ENCODE results near the gene KCNMA1. TPM values are rescaled to one million over a fixed set of nuclear protein-coding genes. Genes with fewer than 3 reads are reported as not detected.

The KCNMA1 gene
- total and polyA plus RNA-seq, 2 donors (not counting 1 experiment from before 2014, with no cell fraction given): 0.82 to 3.1 TPM

DNA sequence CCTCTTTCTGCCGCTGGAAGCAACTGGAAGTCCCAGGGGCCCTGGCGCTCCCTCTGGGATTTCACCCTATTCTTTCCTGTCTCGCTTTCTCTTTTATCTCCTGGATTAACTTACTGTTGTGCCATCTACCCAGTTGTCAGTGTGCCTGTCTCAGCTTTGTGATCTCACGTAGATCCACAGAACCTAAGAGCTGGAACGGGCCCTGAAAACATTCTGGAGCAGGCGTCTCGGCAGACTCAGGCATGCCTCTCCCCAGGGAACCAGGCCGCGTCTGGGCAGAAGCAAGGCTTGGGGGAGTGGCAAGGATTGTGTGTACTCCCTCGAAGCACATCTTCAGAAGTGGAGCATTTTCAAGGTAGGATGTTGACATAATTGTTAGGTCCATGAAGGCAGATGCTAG is 87.2 kb downstream of the KCNMA1 start:
- no peaks in the 10 kb centered on the region for H3K36me3 ChIP-seq (replicated peaks in 1 of 2; ENCODE audit: control extremely low read depth in 1 of 2, control insufficient read depth in 1 of 2, extremely low read depth in 1 of 2, insufficient read depth in 2 of 2, low read length in 1 of 2)
- H3K9me3 Mint-ChIP-seq (ENCODE audit: insufficient read depth): no peaks in the 10 kb centered on the region
- TF ChIP-seq, protein P1, sequence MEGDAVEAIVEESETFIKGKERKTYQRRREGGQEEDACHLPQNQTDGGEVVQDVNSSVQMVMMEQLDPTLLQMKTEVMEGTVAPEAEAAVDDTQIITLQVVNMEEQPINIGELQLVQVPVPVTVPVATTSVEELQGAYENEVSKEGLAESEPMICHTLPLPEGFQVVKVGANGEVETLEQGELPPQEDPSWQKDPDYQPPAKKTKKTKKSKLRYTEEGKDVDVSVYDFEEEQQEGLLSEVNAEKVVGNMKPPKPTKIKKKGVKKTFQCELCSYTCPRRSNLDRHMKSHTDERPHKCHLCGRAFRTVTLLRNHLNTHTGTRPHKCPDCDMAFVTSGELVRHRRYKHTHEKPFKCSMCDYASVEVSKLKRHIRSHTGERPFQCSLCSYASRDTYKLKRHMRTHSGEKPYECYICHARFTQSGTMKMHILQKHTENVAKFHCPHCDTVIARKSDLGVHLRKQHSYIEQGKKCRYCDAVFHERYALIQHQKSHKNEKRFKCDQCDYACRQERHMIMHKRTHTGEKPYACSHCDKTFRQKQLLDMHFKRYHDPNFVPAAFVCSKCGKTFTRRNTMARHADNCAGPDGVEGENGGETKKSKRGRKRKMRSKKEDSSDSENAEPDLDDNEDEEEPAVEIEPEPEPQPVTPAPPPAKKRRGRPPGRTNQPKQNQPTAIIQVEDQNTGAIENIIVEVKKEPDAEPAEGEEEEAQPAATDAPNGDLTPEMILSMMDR (IDR thresholded peaks at IDR 0.05): no peak
- no peak for TF ChIP-seq EZH2 (IDR thresholded peaks at IDR 0.05; ENCODE audit: borderline replicate concordance, insufficient read depth, low read depth, low read length, poor library complexity, severe bottlenecking)
- no peak overlapping the region for H3K4me3 ChIP-seq (ENCODE audit: control extremely low read depth in 1 of 5, extremely low read depth in 1 of 5, insufficient read depth in 1 of 5, low read depth in 2 of 5, low read length in 4 of 5)
- POLR2A ChIA-PET: no interaction called here
- H3K4me3 Mint-ChIP-seq: no peak overlapping the region
- no peaks in the 10 kb centered on the region for H3K27me3 ChIP-seq (replicated peaks in 1 of 4; ENCODE audit: control extremely low read depth in 1 of 4, control insufficient read depth in 3 of 4, insufficient read depth in 4 of 4, low read length in 3 of 4)
- DNase-seq: no peak
- intact Hi-C loops (cut with micrococcal nuclease): no loop called here
- ATAC-seq (ENCODE audit: low read depth): no peak
- H3K27ac Mint-ChIP-seq: no peak overlapping the region
- H3K9ac ChIP-seq (ENCODE audit: low read length): no peak overlapping the region
- no peaks in the 10 kb centered on the region for H3K4me1 ChIP-seq (ENCODE audit: control insufficient read depth in 2 of 2, insufficient read depth in 2 of 2, low read length in 2 of 2)
- no peak overlapping the region for H3K4me2 ChIP-seq (replicated peaks; ENCODE audit: low read depth, low read length, poor library complexity, severe bottlenecking)
- no peaks in the 10 kb centered on the region for H3K4me1 Mint-ChIP-seq
- H3K79me2 ChIP-seq (ENCODE audit: control insufficient read depth, insufficient read depth, low read length): no peaks in the 10 kb centered on the region
- H4K20me1 ChIP-seq (ENCODE audit: control insufficient read depth, insufficient read depth, low read length, poor library complexity, severe bottlenecking): no peaks in the 10 kb centered on the region
- H3K27ac ChIP-seq (ENCODE audit: low read length in 2 of 2): no peak overlapping the region
- no peak overlapping the region for H2AFZ ChIP-seq (ENCODE audit: insufficient read depth, low read depth, low read length, poor library complexity, severe bottlenecking)
- CTCF ChIA-PET: no interaction called here
- H3K27me3 Mint-ChIP-seq: peaks cover 9% of the 10 kb centered on the region
- no peaks in the 10 kb centered on the region for H3K9me3 ChIP-seq (ENCODE audit: control extremely low read depth in 1 of 3, control insufficient read depth in 2 of 3, insufficient read depth in 1 of 3, low read length in 2 of 3)
- 90% methylated on average over 9 of the region's 10 CpGs for WGBS (ENCODE audit: insufficient coverage)

DNA sequence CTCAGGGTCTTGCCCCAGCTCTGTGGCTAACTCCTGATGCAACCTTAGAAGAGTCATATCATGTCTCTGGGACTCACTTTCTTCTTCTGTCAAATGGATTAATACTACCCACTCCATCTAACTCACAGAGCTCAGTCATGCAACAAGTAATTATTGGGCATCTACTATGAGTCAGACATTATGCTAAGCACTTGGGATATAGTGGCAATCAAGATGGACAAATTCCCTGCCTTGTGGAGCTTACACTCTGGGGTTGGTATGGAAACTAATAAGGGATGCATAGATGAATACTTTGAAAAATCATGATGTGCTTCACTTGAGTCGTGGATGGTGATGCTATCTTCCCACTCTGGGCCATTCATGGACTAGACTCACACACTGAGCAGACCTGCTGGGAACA is 88.9 kb downstream of the KCNMA1 start:
- Histone ChIP-seq H3K27me3 (replicated peaks in 1 of 4; ENCODE audit: control extremely low read depth in 1 of 4, control insufficient read depth in 3 of 4, insufficient read depth in 4 of 4, low read length in 3 of 4) (no peaks in the 10 kb centered on the region), H4K20me1 (ENCODE audit: control insufficient read depth, insufficient read depth, low read length, poor library complexity, severe bottlenecking) (no peaks in the 10 kb centered on the region), H3K4me3 (ENCODE audit: control extremely low read depth in 1 of 5, extremely low read depth in 1 of 5, insufficient read depth in 1 of 5, low read depth in 2 of 5, low read length in 4 of 5) (no peak overlapping the region), H3K79me2 (ENCODE audit: control insufficient read depth, insufficient read depth, low read length) (no peaks in the 10 kb centered on the region), H3K4me1 (ENCODE audit: control insufficient read depth in 2 of 2, insufficient read depth in 2 of 2, low read length in 2 of 2) (no peaks in the 10 kb centered on the region), H3K9me3 (ENCODE audit: control extremely low read depth in 1 of 3, control insufficient read depth in 2 of 3, insufficient read depth in 1 of 3, low read length in 2 of 3) (no peaks in the 10 kb centered on the region), H3K4me2 (replicated peaks; ENCODE audit: low read depth, low read length, poor library complexity, severe bottlenecking) (no peak overlapping the region), H3K9ac (ENCODE audit: low read length) (no peak overlapping the region), H3K36me3 (replicated peaks in 1 of 2; ENCODE audit: control extremely low read depth in 1 of 2, control insufficient read depth in 1 of 2, extremely low read depth in 1 of 2, insufficient read depth in 2 of 2, low read length in 1 of 2) (no peaks in the 10 kb centered on the region), H2AFZ (ENCODE audit: insufficient read depth, low read depth, low read length, poor library complexity, severe bottlenecking) (no peak overlapping the region), H3K27ac (ENCODE audit: low read length in 2 of 2) (no peak overlapping the region)
- Mint-ChIP-seq H3K9me3 (ENCODE audit: insufficient read depth) (no peaks in the 10 kb centered on the region), H3K4me3 (no peak overlapping the region), H3K27me3 (peaks cover 9% of the 10 kb centered on the region), H3K27ac (no peak overlapping the region), H3K4me1 (no peaks in the 10 kb centered on the region)
- TF ChIP-seq, protein P1 (IDR thresholded peaks at IDR 0.05): no peak
- no peak for TF ChIP-seq EZH2 (IDR thresholded peaks at IDR 0.05; ENCODE audit: borderline replicate concordance, insufficient read depth, low read depth, low read length, poor library complexity, severe bottlenecking)
- intact Hi-C loops (cut with micrococcal nuclease): no loop called here
- ChIA-PET CTCF (no interaction called here), POLR2A (no interaction called here)
- WGBS (ENCODE audit: insufficient coverage): 100% methylated on average over 1 of the region's 1 CpG
- no peak for ATAC-seq (ENCODE audit: low read depth)
- no peak for DNase-seq

Data from B cell (primary cell).